K562 (cell line): ENCODE results near the gene ETS2. TPM values are rescaled to one million over a fixed set of nuclear protein-coding genes. Genes with fewer than 3 reads are reported as not detected.
A peak's percentile ranks its signal among the peaks of the same experiment; 100 is the strongest.

Experiments used
- ATAC-seq: fragments of 200-7000 bp; cut with Tn5 transposase; 3 replicates; pipeline ENCODE4 v1.9.1; 2020; ENCODE audit warnings: moderate library complexity
- BruUV-seq: library from RNA; stranded (reverse); fragments of 400-500 nt; replicated peaks from 2 replicates; lab custom pipeline; 2021; lab: Mats Ljungman, UMichigan
- CTCF ChIA-PET: fragments of 300-600 bp; formaldehyde crosslinking; extraction: SDS; loops from one replicate; lab custom pipeline; 2021; ENCODE audit warnings: low intra/inter-chr PET ratio; lab: Yijun Ruan, JAX
- POLR2A ChIA-PET: fragments of 300-600, 350-650 bp; sonication (Branson Sonifier 250); formaldehyde crosslinking; extraction: SDS; loops from one replicate; lab custom pipeline; 2021; ENCODE audit warnings: antibody characterized with exemption, inconsistent platforms; lab: Yijun Ruan, JAX
- DNase-seq, 4 experiments: peaks; one replicate each; pipeline versions ENCODE4 v3.0.0 to v3.0.0-alpha.2; 2011 to 2018; ENCODE audit warnings: low spot score in 3 of 4, mixed read lengths in 3 of 4; ENCODE audit errors: extremely low read depth in 1 of 4
- FAIRE-seq: peaks from 2 replicates; lab custom pipeline; 2011; peaks lifted over from hg19 to GRCh38; lab: Jason Lieb, UNC
- H2AFZ ChIP-seq: 2 replicates; pipeline ENCODE4 v1.6.0; 2011; ENCODE audit warnings: low read depth, low read length, control low read depth, inconsistent platforms
- H3K27ac ChIP-seq: fragments of 200-600 bp; 3 replicates; pipeline ENCODE4 v1.8.0; 2011; ENCODE audit warnings: low read depth, mild to moderate bottlenecking, control low read depth, inconsistent platforms, low read length, moderate library complexity, mixed read lengths; ENCODE audit errors: extremely low read depth
- H3K27me3 ChIP-seq, 2 experiments: fragments of 300-600 bp in 1 of 2; 2 replicates in 1 of 2; 3 replicates in 1 of 2; pipeline versions ENCODE4 v1.6.0 to v1.8.0; 2011; ENCODE audit warnings: inconsistent platforms in 2 of 2, low read length in 2 of 2, mild to moderate bottlenecking in 1 of 2, mixed read lengths in 1 of 2, moderate library complexity in 1 of 2; ENCODE audit not compliant: control insufficient read depth in 2 of 2, insufficient read depth in 2 of 2
- H3K36me3 ChIP-seq: fragments of 300-600 bp; 3 replicates; pipeline ENCODE4 v1.8.0; 2011; ENCODE audit warnings: mild to moderate bottlenecking, low read length, inconsistent platforms; ENCODE audit not compliant: control insufficient read depth, insufficient read depth
- H3K4me1 ChIP-seq, 2 experiments: fragments of 200-600 bp in 1 of 2; replicated peaks in 1 of 2; 2 replicates in 1 of 2; 3 replicates in 1 of 2; pipeline versions ENCODE4 v1.5.1 to v1.8.0; 2011; ENCODE audit warnings: inconsistent platforms in 2 of 2, low read length in 2 of 2, mild to moderate bottlenecking in 1 of 2, mixed read lengths in 1 of 2, moderate library complexity in 1 of 2; ENCODE audit not compliant: control insufficient read depth in 2 of 2, insufficient read depth in 2 of 2
- H3K4me2 ChIP-seq: 2 replicates; pipeline ENCODE4 v1.6.1; 2011; ENCODE audit warnings: low read length, control low read depth, inconsistent platforms, mixed read lengths; ENCODE audit not compliant: insufficient read depth
- H3K4me3 ChIP-seq: fragments of 200-600 bp; sonication (generic), shearing (Covaris generic); 2 replicates; pipeline ENCODE4 v1.5.1; 2016; ENCODE audit warnings: control low read depth, inconsistent platforms
- H3K79me2 ChIP-seq: fragments of 200-600 bp; 3 replicates; pipeline ENCODE4 v1.8.0; 2011; ENCODE audit warnings: low read length, inconsistent platforms; ENCODE audit not compliant: control insufficient read depth, insufficient read depth
- H3K9ac ChIP-seq, 2 experiments: 2 replicates each; pipeline versions ENCODE4 v1.6.0 to v1.6.1; 2011; ENCODE audit warnings: low read depth in 2 of 2, low read length in 2 of 2, control low read depth in 1 of 2, inconsistent platforms in 1 of 2, mild to moderate bottlenecking in 1 of 2, mixed read lengths in 1 of 2; ENCODE audit not compliant: insufficient read depth in 1 of 2
- H3K9me1 ChIP-seq: one replicate; pipeline ENCODE4 v1.6.0; 2011; ENCODE audit warnings: inconsistent platforms, mild to moderate bottlenecking, low read length, moderate library complexity; ENCODE audit not compliant: control insufficient read depth, insufficient read depth
- H3K9me3 ChIP-seq: replicated peaks from 2 replicates; pipeline ENCODE4 v1.5.1; 2011; ENCODE audit warnings: low read depth, low read length, inconsistent platforms; ENCODE audit not compliant: control insufficient read depth, insufficient read depth
- H4K20me1 ChIP-seq: replicated peaks from 2 replicates; pipeline ENCODE4 v1.6.1; 2011; ENCODE audit warnings: low read length, inconsistent platforms, mixed read lengths; ENCODE audit not compliant: control insufficient read depth, insufficient read depth
- ARID1B ChIP-seq: fragments of 450-650 bp; IDR thresholded peaks from 2 replicates; pipeline ENCODE4 v1.6.1; 2016; ENCODE audit warnings: antibody characterized with exemption, mild to moderate bottlenecking, inconsistent platforms
- CBFA2T3 ChIP-seq: fragments of 450-650 bp; IDR thresholded peaks from 2 replicates; pipeline ENCODE4 v1.6.1; 2017
- CREM ChIP-seq: IDR thresholded peaks from 2 replicates; pipeline ENCODE4 v1.6.1; 2014; ENCODE audit warnings: antibody characterized with exemption, low read depth
- FOS ChIP-seq: IDR thresholded peaks from 3 replicates; pipeline ENCODE4 v1.6.1; 2011; ENCODE audit not compliant: insufficient read length; ENCODE audit errors: extremely low read depth
- KHSRP ChIP-seq: fragments of 450-650 bp; IDR thresholded peaks from 2 replicates; pipeline ENCODE4 v1.6.1; 2017
- L3MBTL2 ChIP-seq: fragments of 450-650 bp; IDR thresholded peaks from 2 replicates; pipeline ENCODE4 v1.6.1; 2016; ENCODE audit warnings: mild to moderate bottlenecking, moderate library complexity
- MAFG ChIP-seq: fragments of 450-650 bp; conservative IDR thresholded peaks from 2 replicates; pipeline ENCODE4 v1.6.1; 2016; ENCODE audit warnings: missing genetic modification characterization, missing compliant biosample characterization
- NFE2 ChIP-seq: IDR thresholded peaks from 2 replicates; pipeline ENCODE4 v1.6.1; 2014; ENCODE audit warnings: antibody characterized with exemption, low read depth
- NFIC ChIP-seq: fragments of 450-650 bp; IDR thresholded peaks from 2 replicates; pipeline ENCODE4 v1.6.1; 2017; ENCODE audit warnings: mild to moderate bottlenecking, inconsistent platforms
- TRIM24 ChIP-seq, 2 experiments: fragments of 450-650 bp; IDR thresholded peaks; 2 replicates each; pipeline ENCODE4 v1.6.1; 2016
- U2AF2 ChIP-seq: fragments of 200-400 bp; formaldehyde crosslinking; optimal IDR thresholded peaks from 2 replicates; pipeline ENCODE3; 2017; ENCODE audit warnings: low read depth, mild to moderate bottlenecking, low read length
- ZNF165 ChIP-seq: fragments of 250-450 bp; sonication (Bioruptor Pico); IDR thresholded peaks from 2 replicates; pipeline ENCODE4 v1.4.0; 2020; ENCODE audit warnings: borderline replicate concordance
- ZNF79 ChIP-seq: fragments of 250-450 bp; sonication (Bioruptor Pico); IDR thresholded peaks from 2 replicates; pipeline ENCODE4 v1.4.0; 2020; ENCODE audit warnings: low read depth, mild to moderate bottlenecking, moderate library complexity
- WGBS: fragments of 100-300 bp; shearing (Covaris generic); methylation state at CpG from one replicate; pipeline ENCODE4 v1.1.6; 2016; ENCODE audit warnings: low coverage, mixed read lengths; ENCODE audit not compliant: insufficient coverage; ENCODE audit errors: missing lambda C conversion rate; 5-methylcytosine and 5-hydroxymethylcytosine counted together
- in situ Hi-C: fragments of 300-500 bp; cut with MboI; formaldehyde crosslinking; loops from 4 replicates; pipeline ENCODE4 v1.15.0; 2018; ENCODE audit warnings: inconsistent platforms, mixed read lengths
- intact Hi-C: fragments of 100-400 bp; cut with micrococcal nuclease; formaldehyde crosslinking; loops from 2 replicates; pipeline ENCODE4 v1.14.2; 2022
- polyA plus RNA-seq, 8 experiments: library from polyadenylated mRNA; depleted of rRNA in 4 of 8; stranded (reverse) in 5 of 8; unstranded in 3 of 8; fragments of >200 nt; fragmentation: Nextera tagmentation in 2 of 8; fragmentation: Illumina TruSeq in 1 of 8; extraction: Ambion mirVana in 2 of 8; extraction: Trizol in 1 of 8; gene quantifications; 2 replicates each; pipeline versions ENCODE4 v1.2.1 to v1.2.3, GENCODE V29; 2011 to 2014; ENCODE audit warnings: inconsistent platforms in 1 of 8, missing spikeins in 1 of 8
- total RNA-seq, 7 experiments: library from RNA; depleted of rRNA in 6 of 7; stranded (reverse); fragments of >200 nt in 6 of 7; fragmentation: Illumina TruSeq in 2 of 7; extraction: Trizol in 2 of 7; gene quantifications; 2 replicates each; pipeline versions ENCODE4 v1.2.1 to v1.2.3, GENCODE V29; 2011 to 2021; ENCODE audit warnings: low replicate concordance in 1 of 7
- TF ChIP-seq, protein P1 (sequence below): fragments of 200-800 bp; sonication (Bioruptor generic); IDR thresholded peaks from 2 replicates; pipeline ENCODE4 v1.6.1; 2017; ENCODE audit warnings: missing genetic modification characterization, missing compliant biosample characterization
- TF ChIP-seq, protein P2 (sequence below), 2 experiments: fragments of 450-650 bp in 1 of 2; sonication (generic) in 1 of 2; formaldehyde crosslinking in 1 of 2; IDR thresholded peaks in 1 of 2; conservative IDR thresholded peaks in 1 of 2; 2 replicates each; pipeline versions ENCODE4 v1.6.1 to v1.8.1; 2016 to 2023; ENCODE audit warnings: mild to moderate bottlenecking in 2 of 2, moderate library complexity in 2 of 2, inconsistent platforms in 1 of 2, missing genetic modification reagents in 1 of 2
- TF ChIP-seq, protein P3 (sequence below): fragments of 450-650 bp; formaldehyde crosslinking; IDR thresholded peaks from 2 replicates; pipeline ENCODE4 v1.4.0; 2020; ENCODE audit warnings: mild to moderate bottlenecking

ETS2 gene
- total and polyA plus RNA-seq, 9 of the 15 experiments (the other 6 are each of a cell fraction or from before 2014, with no cell fraction given): 1.7 to 24.4 (median 12.2) TPM

GRCh38 chr21:38797470-38797869, 8.3 kb upstream of the ETS2 start:
- no peaks in the 10 kb centered on the region for H3K9me3 ChIP-seq
- H3K9ac ChIP-seq: peak overlapping the region in 1 of 2 experiments; percentile 73; a peak in 1 of 4 replicates
- POLR2A ChIA-PET: interaction anchor here (0.9 to 1.9 kb wide), 3 partner anchors 10 to 34 kb away, joined by 3 to 7 read pairs (median 4); no protein-coding TSS in a partner anchor
- H3K4me2 ChIP-seq: no peak overlapping the region; the same call in 1 of the 2 replicates
- 59% methylated on average over 3 of the region's 3 CpGs for WGBS
- ATAC-seq (peak; percentile 82), DNase-seq (peak; percentile 74 to 89 (median 81)), FAIRE-seq (peak; percentile 92)
- intact Hi-C loops: loop anchor here (2.0 kb wide), 1 partner anchor 63 kb away; no protein-coding TSS in a partner anchor
- peak overlapping the region; percentile 91 for H2AFZ ChIP-seq
- BruUV-seq: no TSS peak
- no peaks in the 10 kb centered on the region for H3K9me1 ChIP-seq
- peaks cover 20 to 38% of the 10 kb centered on the region in 2 experiments for H3K4me1 ChIP-seq
- no peaks in the 10 kb centered on the region for H4K20me1 ChIP-seq
- no peaks in the 10 kb centered on the region for H3K27me3 ChIP-seq
- in situ Hi-C loops: no loop called here
- CTCF ChIA-PET: no interaction called here
- peak overlapping the region; percentile 2; the same call in 2 of the 3 replicates for H3K27ac ChIP-seq
- no peak overlapping the region for H3K4me3 ChIP-seq
- no peaks in the 10 kb centered on the region for H3K79me2 ChIP-seq
- no peaks in the 10 kb centered on the region for H3K36me3 ChIP-seq
- TF ChIP-seq, protein P1, sequence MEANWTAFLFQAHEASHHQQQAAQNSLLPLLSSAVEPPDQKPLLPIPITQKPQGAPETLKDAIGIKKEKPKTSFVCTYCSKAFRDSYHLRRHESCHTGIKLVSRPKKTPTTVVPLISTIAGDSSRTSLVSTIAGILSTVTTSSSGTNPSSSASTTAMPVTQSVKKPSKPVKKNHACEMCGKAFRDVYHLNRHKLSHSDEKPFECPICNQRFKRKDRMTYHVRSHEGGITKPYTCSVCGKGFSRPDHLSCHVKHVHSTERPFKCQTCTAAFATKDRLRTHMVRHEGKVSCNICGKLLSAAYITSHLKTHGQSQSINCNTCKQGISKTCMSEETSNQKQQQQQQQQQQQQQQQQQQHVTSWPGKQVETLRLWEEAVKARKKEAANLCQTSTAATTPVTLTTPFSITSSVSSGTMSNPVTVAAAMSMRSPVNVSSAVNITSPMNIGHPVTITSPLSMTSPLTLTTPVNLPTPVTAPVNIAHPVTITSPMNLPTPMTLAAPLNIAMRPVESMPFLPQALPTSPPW (CRISPR knock-in tag): peak; percentile 38; the same call in 1 of the 2 replicates
- TF ChIP-seq U2AF2 (no peak), ARID1B (peak; percentile 68), MAFG (tag) (0 out of 2 replicates have a peak, but pooled peaks have one; percentile 22), TRIM24 (IDR thresholded peaks at IDR 0.05) (peak in 1 of 2 experiments; percentile 42; a peak in 1 of 4 replicates), NFE2 (peak; percentile 61; the same call in 1 of the 2 replicates), CBFA2T3 (peak; percentile 68), KHSRP (no peak), CREM (peak; percentile 36; the same call in 1 of the 2 replicates), L3MBTL2 (0 out of 2 replicates have a peak, but pooled peaks have one; percentile 23), NFIC (peak; percentile 33; the same call in 1 of the 2 replicates), ZNF79 (CRISPR knock-in tag) (no peak), FOS (no peak), ZNF165 (CRISPR knock-in tag) (no peak)
- TF ChIP-seq, protein P2, sequence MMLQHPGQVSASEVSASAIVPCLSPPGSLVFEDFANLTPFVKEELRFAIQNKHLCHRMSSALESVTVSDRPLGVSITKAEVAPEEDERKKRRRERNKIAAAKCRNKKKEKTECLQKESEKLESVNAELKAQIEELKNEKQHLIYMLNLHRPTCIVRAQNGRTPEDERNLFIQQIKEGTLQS (IDR thresholded peaks at IDR 0.05): peak; percentile 73
- TF ChIP-seq, protein P2 (CRISPR knock-in tag; conservative IDR thresholded peaks at IDR 0.05): no peak
- TF ChIP-seq, protein P3, sequence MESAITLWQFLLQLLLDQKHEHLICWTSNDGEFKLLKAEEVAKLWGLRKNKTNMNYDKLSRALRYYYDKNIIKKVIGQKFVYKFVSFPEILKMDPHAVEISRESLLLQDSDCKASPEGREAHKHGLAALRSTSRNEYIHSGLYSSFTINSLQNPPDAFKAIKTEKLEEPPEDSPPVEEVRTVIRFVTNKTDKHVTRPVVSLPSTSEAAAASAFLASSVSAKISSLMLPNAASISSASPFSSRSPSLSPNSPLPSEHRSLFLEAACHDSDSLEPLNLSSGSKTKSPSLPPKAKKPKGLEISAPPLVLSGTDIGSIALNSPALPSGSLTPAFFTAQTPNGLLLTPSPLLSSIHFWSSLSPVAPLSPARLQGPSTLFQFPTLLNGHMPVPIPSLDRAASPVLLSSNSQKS (CRISPR knock-in tag): no peak
